Osteocyte (in vitro differentiated cells): ENCODE results near the gene MTMR12. TPM values are rescaled to one million over a fixed set of nuclear protein-coding genes. Genes with fewer than 3 reads are reported as not detected.

ENCODE experiments used
- DNase-seq: peaks from one replicate; pipeline ENCODE4 v3.0.0; 2021; ENCODE audit warnings: mixed read lengths; ENCODE audit not compliant: unreplicated experiment; ENCODE audit errors: extremely low spot score
- H3K27ac Mint-ChIP-seq: one replicate; pipeline ENCODE4 v1.8.0; 2021; ENCODE audit warnings: mild to moderate bottlenecking, mixed read lengths; ENCODE audit not compliant: unreplicated experiment
- H3K27me3 Mint-ChIP-seq: one replicate; pipeline ENCODE4 v1.8.0; 2021; ENCODE audit warnings: mixed read lengths; ENCODE audit not compliant: unreplicated experiment
- H3K36me3 Mint-ChIP-seq: one replicate; pipeline ENCODE4 v1.8.0; 2021; ENCODE audit warnings: mixed read lengths; ENCODE audit not compliant: unreplicated experiment
- H3K4me1 Mint-ChIP-seq: one replicate; pipeline ENCODE4 v1.8.0; 2021; ENCODE audit warnings: mixed read lengths; ENCODE audit not compliant: unreplicated experiment
- H3K4me3 Mint-ChIP-seq: one replicate; pipeline ENCODE4 v1.8.0; 2021; ENCODE audit warnings: mild to moderate bottlenecking, moderate library complexity, mixed read lengths; ENCODE audit not compliant: unreplicated experiment
- H3K9me3 Mint-ChIP-seq: one replicate; pipeline ENCODE4 v1.8.0; 2021; ENCODE audit warnings: mixed read lengths; ENCODE audit not compliant: unreplicated experiment
- CTCF ChIP-seq: fragments of 200-600 bp; sonication (generic); IDR thresholded peaks from 2 replicates; pipeline ENCODE4 v1.5.0; 2021; ENCODE audit warnings: antibody characterized with exemption, mild to moderate bottlenecking, moderate library complexity
- total RNA-seq: library from RNA; stranded (reverse); gene quantifications from 2 replicates; pipeline ENCODE4 v1.2.1, GENCODE V29; 2021

The MTMR12 gene
- total RNA-seq, 1 donor from 2014 or later = 23.4 TPM

- DNase-seq = no peak
- no peak for TF ChIP-seq CTCF
- no peaks in the 10 kb centered on the region for H3K27me3 Mint-ChIP-seq
- no peak overlapping the region for H3K27ac Mint-ChIP-seq
- peaks cover 36% of the 10 kb centered on the region for H3K36me3 Mint-ChIP-seq
- no peak overlapping the region for H3K4me3 Mint-ChIP-seq
- H3K4me1 Mint-ChIP-seq = no peaks in the 10 kb centered on the region
- H3K9me3 Mint-ChIP-seq = no peaks in the 10 kb centered on the region
These were observed 44.9 kb upstream of the MTMR12 start for GRCh38 chr5:32357658-32358057.

- Mint-ChIP-seq H3K27ac (no peak overlapping the region), H3K4me1 (no peaks in the 10 kb centered on the region), H3K9me3 (no peaks in the 10 kb centered on the region), H3K36me3 (peaks cover 26% of the 10 kb centered on the region), H3K4me3 (no peak overlapping the region), H3K27me3 (no peaks in the 10 kb centered on the region)
- DNase-seq = no peak
- TF ChIP-seq CTCF = no peak
These were observed 42.9 kb upstream of the MTMR12 start for GRCh38 chr5:32355686-32356085.

GRCh38 chr5:32353420-32353819 lies 40.7 kb upstream of the MTMR12 start:
- no peak for TF ChIP-seq CTCF
- Mint-ChIP-seq H3K9me3 (peaks cover 4% of the 10 kb centered on the region), H3K4me1 (no peaks in the 10 kb centered on the region), H3K36me3 (peaks cover 24% of the 10 kb centered on the region), H3K27ac (no peak overlapping the region), H3K4me3 (no peak overlapping the region), H3K27me3 (no peaks in the 10 kb centered on the region)
- no peak for DNase-seq

- TF ChIP-seq CTCF = no peak
- Mint-ChIP-seq H3K4me3 (no peak overlapping the region), H3K36me3 (peaks cover 21% of the 10 kb centered on the region), H3K4me1 (no peaks in the 10 kb centered on the region), H3K27me3 (no peaks in the 10 kb centered on the region), H3K9me3 (peaks cover 7% of the 10 kb centered on the region), H3K27ac (no peak overlapping the region)
- DNase-seq = no peak
These were observed 39.9 kb upstream of the MTMR12 start for GRCh38 chr5:32352685-32353084.

GRCh38 chr5:32346869-32347268 lies 34.1 kb upstream of the MTMR12 start:
- Mint-ChIP-seq H3K36me3 (peaks cover 2% of the 10 kb centered on the region), H3K4me3 (no peak overlapping the region), H3K27me3 (no peaks in the 10 kb centered on the region), H3K9me3 (peaks cover 17% of the 10 kb centered on the region), H3K4me1 (no peaks in the 10 kb centered on the region), H3K27ac (no peak overlapping the region)
- no peak for DNase-seq
- no peak for TF ChIP-seq CTCF
